GM18867 (cell line): Measurements from ENCODE around the gene GBX1.

ENCODE experiments used
- ATAC-seq: cut with Tn5 transposase; IDR thresholded peaks from one replicate; pipeline ENCODE4 v1.9.1; 2021; ENCODE audit warnings: mild to moderate bottlenecking, moderate library complexity; ENCODE audit not compliant: unreplicated experiment

GBX1 gene

GRCh38 chr7:151194188-151194587 lies 26.7 kb upstream of the GBX1 start:
- ATAC-seq, result no peak

GRCh38 chr7:151193203-151193978 lies 25.9 kb upstream of the GBX1 start:
- ATAC-seq, result no peak

- ATAC-seq, result no peak
Observed at GRCh38 chr7:151192002-151192539, 24.6 kb upstream of the GBX1 start.

GRCh38 chr7:151191544-151191943 lies 24.1 kb upstream of the GBX1 start:
- ATAC-seq, result no peak

GRCh38 chr7:151189038-151189437 lies 21.5 kb upstream of the GBX1 start:
- ATAC-seq, result no peak

GRCh38 chr7:151188252-151188542 lies 20.7 kb upstream of the GBX1 start:
- ATAC-seq, result no peak

- ATAC-seq, result no peak
Observed at GRCh38 chr7:151187409-151188251, 20.1 kb upstream of the GBX1 start.

GRCh38 chr7:151186640-151187408 lies 19.3 kb upstream of the GBX1 start, which contains the start of gene ASB10:
Gene ASB10 (minus strand): TSS chr7:151187250. CDS start chr7:151187130, 120 bp downstream.
- ATAC-seq, result no peak

GRCh38 chr7:151185762-151186639 lies 18.5 kb upstream of the GBX1 start:
- no peak for ATAC-seq

GRCh38 chr7:151181011-151181431 lies 13.5 kb upstream of the GBX1 start:
- no peak for ATAC-seq

- ATAC-seq, result no peak
Observed at GRCh38 chr7:151179946-151180345, 12.5 kb upstream of the GBX1 start.

- no peak for ATAC-seq
Observed at GRCh38 chr7:151179287-151179860, 11.9 kb upstream of the GBX1 start.

GRCh38 chr7:151178831-151179230 lies 11.3 kb upstream of the GBX1 start:
- no peak for ATAC-seq

GRCh38 chr7:151178236-151178635 lies 10.7 kb upstream of the GBX1 start:
- no peak for ATAC-seq

GRCh38 chr7:151177310-151177709 lies 9.8 kb upstream of the GBX1 start:
- ATAC-seq, result no peak

GRCh38 chr7:151176401-151176800 lies 8.9 kb upstream of the GBX1 start:
- no peak for ATAC-seq

- no peak for ATAC-seq
Observed at GRCh38 chr7:151175793-151176311, 8.4 kb upstream of the GBX1 start.

- no peak for ATAC-seq
Observed at GRCh38 chr7:151175047-151175792, 7.7 kb upstream of the GBX1 start.
